ENCODE results near the gene SIX1.

The SIX1 gene

GRCh38 chr14:60662982-60663381 is 13.7 kb upstream of the SIX1 start:
- Histone ChIP-seq H3K27ac (no peak overlapping the region), H3K4me3 (no peak overlapping the region)
- no peak for DNase-seq (ENCODE audit: low spot score)
- TF ChIP-seq CTCF (IDR thresholded peaks at IDR 0.05) = no peak

- no peak for DNase-seq (ENCODE audit: low spot score)
- Histone ChIP-seq H3K27ac (no peak overlapping the region), H3K4me3 (no peak overlapping the region)
- no peak for TF ChIP-seq CTCF (IDR thresholded peaks at IDR 0.05)
These were observed 12.4 kb upstream of the SIX1 start for GRCh38 chr14:60661721-60662120.

- DNase-seq (ENCODE audit: low spot score) = no peak
- Histone ChIP-seq H3K27ac (no peak overlapping the region), H3K4me3 (no peak overlapping the region)
- TF ChIP-seq CTCF (IDR thresholded peaks at IDR 0.05) = no peak
These were observed 9.8 kb upstream of the SIX1 start for GRCh38 chr14:60658909-60659585.

- TF ChIP-seq CTCF (IDR thresholded peaks at IDR 0.05) = no peak
- DNase-seq (ENCODE audit: low spot score) = no peak
- no peak overlapping the region for H3K27ac ChIP-seq
- peak overlapping the region; percentile 72 for H3K4me3 ChIP-seq
These were observed 9.0 kb upstream of the SIX1 start for GRCh38 chr14:60658211-60658690.

- no peak for TF ChIP-seq CTCF (IDR thresholded peaks at IDR 0.05)
- Histone ChIP-seq H3K27ac (no peak overlapping the region), H3K4me3 (peak overlapping the region; percentile 72)
- DNase-seq (ENCODE audit: low spot score) = no peak
These were observed 8.4 kb upstream of the SIX1 start for GRCh38 chr14:60657456-60658210.

GRCh38 chr14:60656686-60657455 is 7.6 kb upstream of the SIX1 start:
- TF ChIP-seq CTCF (IDR thresholded peaks at IDR 0.05) = no peak
- Histone ChIP-seq H3K4me3 (peak overlapping the region; percentile 72), H3K27ac (peak overlapping the region in 1 of 2 donors; percentile 45)
- no peak for DNase-seq (ENCODE audit: low spot score)

All from coronary artery (tissue), 2 donors.